ENCODE results near the gene CCL16.

The CCL16 gene

GRCh38 chr17:35927714-35928113, 53.6 kb downstream of the CCL16 start:
- DNase-seq (ENCODE audit: low spot score), result no peak
- H3K9me3 ChIP-seq (ENCODE audit: severe bottlenecking), result no peaks in the 10 kb centered on the region
- TF ChIP-seq CTCF (IDR thresholded peaks at IDR 0.05; ENCODE audit: poor library complexity, severe bottlenecking), result no peak
- no peaks in the 10 kb centered on the region for H3K27me3 ChIP-seq (ENCODE audit: insufficient read depth, poor library complexity, severe bottlenecking)
- H3K27ac ChIP-seq (ENCODE audit: poor library complexity, severe bottlenecking), result no peak overlapping the region
- H3K4me3 ChIP-seq (ENCODE audit: severe bottlenecking), result no peak overlapping the region
- no peak for ATAC-seq (ENCODE audit: low read depth)
- H3K36me3 ChIP-seq (ENCODE audit: low read depth), result no peaks in the 10 kb centered on the region; the same call in 1 of the 2 replicates
- H3K4me1 ChIP-seq (ENCODE audit: insufficient read depth, poor library complexity, severe bottlenecking), result no peaks in the 10 kb centered on the region

All from RWPE2 (cell line).